DND-41 (cell line): Measurements from ENCODE around the gene ATP2B3.

ENCODE experiments used
- CTCF ChIP-seq: IDR thresholded peaks from 2 replicates; pipeline ENCODE4 v1.5.1; 2012; ENCODE audit warnings: borderline replicate concordance, low read length, moderate library complexity, mild to moderate bottlenecking; ENCODE audit not compliant: poor library complexity, severe bottlenecking; ENCODE audit errors: extremely low read depth
- EZH2 ChIP-seq: IDR thresholded peaks from 3 replicates; pipeline ENCODE4 v1.6.1; 2012; ENCODE audit warnings: borderline replicate concordance, low read depth, mild to moderate bottlenecking, moderate library complexity, low read length, inconsistent platforms; ENCODE audit not compliant: severe bottlenecking

GRCh38 chrX:153522259-153522658, 4.8 kb downstream of the ATP2B3 start:
- TF ChIP-seq CTCF: no peak
- no peak for TF ChIP-seq EZH2
